ENCODE data around the gene DNAJB6. TPM values are rescaled to one million over a fixed set of nuclear protein-coding genes. Genes with fewer than 3 reads are reported as not detected.

DNAJB6 gene
- total RNA-seq, 2 donors from 2014 or later: 116 to 154 TPM

DNA sequence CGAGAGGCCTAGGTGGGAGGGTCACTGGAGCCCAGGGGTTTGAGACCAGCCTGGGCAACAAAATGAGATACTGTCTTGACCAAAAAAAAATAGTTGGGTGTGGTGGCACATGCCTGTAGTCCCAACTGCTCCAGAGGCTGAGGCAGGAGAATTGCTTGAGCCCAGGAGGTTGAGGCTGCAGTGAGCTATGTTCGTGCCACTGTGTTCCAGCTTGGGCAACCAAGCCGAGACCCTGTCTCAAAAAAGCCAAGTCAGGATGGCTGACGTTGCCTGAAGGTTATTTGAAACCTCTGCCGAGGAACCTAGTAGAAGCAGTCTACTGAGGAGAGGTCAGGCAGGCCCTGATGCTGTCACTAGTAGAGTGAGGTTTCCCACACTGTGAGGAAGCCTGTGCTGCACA lies 22.8 kb downstream of the DNAJB6 start:
- no peaks in the 10 kb centered on the region for H3K9me3 ChIP-seq
- no peak for ATAC-seq (ENCODE audit: insufficient number of reproducible peaks, low FRiP score, low read depth)
- H3K27me3 ChIP-seq (replicated peaks; ENCODE audit: insufficient read depth): no peaks in the 10 kb centered on the region
- H3K36me3 ChIP-seq: peaks cover 27% of the 10 kb centered on the region
- peaks cover 24 to 46% of the 10 kb centered on the region in 2 donors for H3K4me1 ChIP-seq (ENCODE audit: control insufficient read depth in 1 of 2, low read depth in 2 of 2)
- TF ChIP-seq, protein P1, sequence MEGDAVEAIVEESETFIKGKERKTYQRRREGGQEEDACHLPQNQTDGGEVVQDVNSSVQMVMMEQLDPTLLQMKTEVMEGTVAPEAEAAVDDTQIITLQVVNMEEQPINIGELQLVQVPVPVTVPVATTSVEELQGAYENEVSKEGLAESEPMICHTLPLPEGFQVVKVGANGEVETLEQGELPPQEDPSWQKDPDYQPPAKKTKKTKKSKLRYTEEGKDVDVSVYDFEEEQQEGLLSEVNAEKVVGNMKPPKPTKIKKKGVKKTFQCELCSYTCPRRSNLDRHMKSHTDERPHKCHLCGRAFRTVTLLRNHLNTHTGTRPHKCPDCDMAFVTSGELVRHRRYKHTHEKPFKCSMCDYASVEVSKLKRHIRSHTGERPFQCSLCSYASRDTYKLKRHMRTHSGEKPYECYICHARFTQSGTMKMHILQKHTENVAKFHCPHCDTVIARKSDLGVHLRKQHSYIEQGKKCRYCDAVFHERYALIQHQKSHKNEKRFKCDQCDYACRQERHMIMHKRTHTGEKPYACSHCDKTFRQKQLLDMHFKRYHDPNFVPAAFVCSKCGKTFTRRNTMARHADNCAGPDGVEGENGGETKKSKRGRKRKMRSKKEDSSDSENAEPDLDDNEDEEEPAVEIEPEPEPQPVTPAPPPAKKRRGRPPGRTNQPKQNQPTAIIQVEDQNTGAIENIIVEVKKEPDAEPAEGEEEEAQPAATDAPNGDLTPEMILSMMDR (IDR thresholded peaks at IDR 0.05): no peak
- H3K27ac ChIP-seq: no peak overlapping the region
- DNase-seq (ENCODE audit: low spot score): no peak
- no peak overlapping the region for H3K4me3 ChIP-seq

DNA sequence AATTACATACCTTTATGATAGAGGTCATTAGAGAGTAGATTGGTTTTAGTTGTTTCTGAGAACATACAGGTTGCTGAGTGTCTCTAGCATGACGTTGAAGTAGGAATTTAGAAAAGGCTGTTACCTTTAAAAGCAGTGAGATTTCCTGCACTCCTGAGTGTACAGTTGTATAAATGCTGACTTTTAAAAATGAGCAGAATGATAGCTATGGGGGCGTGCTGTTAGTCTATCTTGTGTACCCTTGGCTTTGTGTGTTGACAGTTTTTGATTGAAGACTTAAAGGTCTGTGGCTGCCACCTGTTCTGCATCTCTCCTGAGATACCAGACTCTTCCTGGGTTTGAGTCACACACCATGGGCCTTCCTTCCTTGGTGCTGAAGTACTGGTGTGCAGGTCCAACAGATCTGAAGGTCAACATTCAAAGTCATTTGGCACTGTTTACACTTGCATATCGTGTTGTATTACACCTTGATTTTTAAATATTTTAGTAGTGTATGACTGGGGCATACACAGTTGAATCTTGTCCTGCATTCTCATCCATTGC lies 23.8 kb downstream of the DNAJB6 start:
- DNase-seq (ENCODE audit: low spot score): no peak
- no peak overlapping the region for H3K4me3 ChIP-seq
- TF ChIP-seq, protein P1 (IDR thresholded peaks at IDR 0.05): no peak
- no peak overlapping the region for H3K27ac ChIP-seq
- H3K9me3 ChIP-seq: no peaks in the 10 kb centered on the region
- H3K36me3 ChIP-seq: peaks cover 36% of the 10 kb centered on the region
- no peak for ATAC-seq (ENCODE audit: insufficient number of reproducible peaks, low FRiP score, low read depth)
- H3K4me1 ChIP-seq (ENCODE audit: control insufficient read depth in 1 of 2, low read depth in 2 of 2): peaks cover 17 to 38% of the 10 kb centered on the region in 2 donors
- H3K27me3 ChIP-seq (replicated peaks; ENCODE audit: insufficient read depth): no peaks in the 10 kb centered on the region

DNA sequence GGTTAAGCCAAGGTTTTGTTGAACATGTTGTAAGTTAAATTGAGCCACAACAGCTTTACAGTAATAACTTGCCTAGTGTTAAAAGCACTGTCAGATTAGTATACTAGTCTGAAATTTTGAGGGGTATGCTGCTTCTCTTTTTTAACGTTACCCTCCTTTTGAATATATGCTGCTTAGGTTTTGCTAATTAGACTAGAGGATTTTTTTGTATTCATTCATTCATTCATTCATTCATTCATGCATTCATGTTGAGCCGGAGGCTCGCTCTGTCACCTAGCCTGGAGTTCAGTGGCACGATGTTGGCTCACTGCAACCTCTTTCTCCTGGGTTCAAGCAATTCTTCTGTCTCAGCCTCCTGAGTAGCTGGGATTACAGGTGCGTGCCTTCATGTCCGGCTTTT lies 24.7 kb downstream of the DNAJB6 start:
- no peaks in the 10 kb centered on the region for H3K9me3 ChIP-seq
- DNase-seq (ENCODE audit: low spot score): no peak
- H3K27me3 ChIP-seq (replicated peaks; ENCODE audit: insufficient read depth): no peaks in the 10 kb centered on the region
- peaks cover 9 to 28% of the 10 kb centered on the region in 2 donors for H3K4me1 ChIP-seq (ENCODE audit: control insufficient read depth in 1 of 2, low read depth in 2 of 2)
- TF ChIP-seq, protein P1 (IDR thresholded peaks at IDR 0.05): no peak
- H3K27ac ChIP-seq: no peak overlapping the region
- H3K36me3 ChIP-seq: peaks cover 36% of the 10 kb centered on the region
- no peak for ATAC-seq (ENCODE audit: insufficient number of reproducible peaks, low FRiP score, low read depth)
- H3K4me3 ChIP-seq: no peak overlapping the region

DNA sequence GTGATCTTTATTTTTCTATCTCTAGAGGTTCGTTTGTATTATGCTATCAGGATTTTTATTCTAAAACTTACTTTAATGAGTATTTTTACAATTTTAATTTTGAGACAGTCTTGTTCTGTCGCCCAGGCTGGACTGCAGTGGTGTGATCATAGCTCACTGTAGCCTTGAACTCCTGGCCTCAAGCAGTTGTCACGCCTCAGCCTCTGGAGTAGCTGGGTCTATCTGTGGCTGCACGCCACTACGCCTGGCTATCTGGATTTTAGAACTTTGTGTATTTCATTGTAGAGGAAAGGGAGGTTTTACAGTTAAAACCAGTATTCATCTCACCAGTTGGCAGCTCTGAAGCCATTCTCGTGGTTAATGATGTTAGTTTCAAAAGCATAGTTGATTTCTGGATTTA lies 25.9 kb downstream of the DNAJB6 start:
- Histone ChIP-seq H3K9me3 (no peaks in the 10 kb centered on the region), H3K4me3 (no peak overlapping the region), H3K27me3 (replicated peaks; ENCODE audit: insufficient read depth) (no peaks in the 10 kb centered on the region), H3K4me1 (ENCODE audit: control insufficient read depth in 1 of 2, low read depth in 2 of 2) (peaks cover 6 to 18% of the 10 kb centered on the region in 2 donors), H3K27ac (no peak overlapping the region), H3K36me3 (peaks cover 46% of the 10 kb centered on the region)
- no peak for DNase-seq (ENCODE audit: low spot score)
- TF ChIP-seq, protein P1 (IDR thresholded peaks at IDR 0.05): no peak
- ATAC-seq (ENCODE audit: insufficient number of reproducible peaks, low FRiP score, low read depth): no peak

DNA sequence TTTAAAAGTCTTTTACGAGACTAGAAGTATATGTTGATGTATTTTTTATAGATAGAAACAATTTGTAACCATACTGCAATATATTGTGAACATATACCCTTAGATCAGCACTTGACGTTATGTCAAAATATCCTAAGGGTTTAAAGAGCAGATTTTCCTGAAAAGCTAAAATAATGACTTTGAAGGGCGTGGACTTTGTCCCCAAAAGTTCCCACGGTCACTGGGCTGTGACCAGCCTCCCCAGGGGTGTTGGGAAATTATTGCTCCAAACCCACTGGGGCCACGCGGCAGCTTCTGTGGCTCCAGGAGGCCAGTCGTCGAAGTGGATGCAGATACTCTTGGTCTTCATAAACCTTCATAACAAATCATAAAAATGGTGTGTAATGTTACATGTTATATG lies 29.9 kb downstream of the DNAJB6 start:
- no peak for DNase-seq (ENCODE audit: low spot score)
- peaks cover 67% of the 10 kb centered on the region for H3K36me3 ChIP-seq
- no peaks in the 10 kb centered on the region for H3K4me1 ChIP-seq (ENCODE audit: control insufficient read depth in 1 of 2, low read depth in 2 of 2)

More for the DNA sequence above, 29.9 kb downstream of the DNAJB6 start:
- TF ChIP-seq, protein P1 (IDR thresholded peaks at IDR 0.05): no peak
- ATAC-seq (ENCODE audit: insufficient number of reproducible peaks, low FRiP score, low read depth): no peak
- Histone ChIP-seq H3K27ac (no peak overlapping the region), H3K9me3 (no peaks in the 10 kb centered on the region), H3K27me3 (replicated peaks; ENCODE audit: insufficient read depth) (no peaks in the 10 kb centered on the region), H3K4me3 (no peak overlapping the region)

Measured in thoracic aorta (tissue), 2 donors.